Muscle layer of colon (tissue), 2 donors: ENCODE measurements around the gene CES2.
"Not testable (repeated sequence)": the region's sequence is repeated elsewhere in the genome, so short reads cannot be mapped to it uniquely, and the experiment has no call there.

Experiments used
- H3K27ac ChIP-seq: one replicate; pipeline ENCODE4 v1.7.0; 2013; ENCODE audit warnings: low read depth, mild to moderate bottlenecking, low read length, moderate library complexity
- H3K27me3 ChIP-seq, 2 donors: one replicate each; pipeline ENCODE4 v1.7.0; 2013; ENCODE audit warnings: low read length in 2 of 2, mild to moderate bottlenecking in 2 of 2; ENCODE audit not compliant: insufficient read depth in 2 of 2, control insufficient read depth in 1 of 2
- H3K36me3 ChIP-seq: one replicate; pipeline ENCODE4 v1.7.0; 2013; ENCODE audit warnings: mild to moderate bottlenecking, low read length; ENCODE audit not compliant: insufficient read depth
- H3K4me1 ChIP-seq: one replicate; pipeline ENCODE4 v1.7.0; 2013; ENCODE audit warnings: mild to moderate bottlenecking, low read length; ENCODE audit not compliant: insufficient read depth
- H3K4me3 ChIP-seq, 2 donors: one replicate each; pipeline ENCODE4 v1.7.0; 2013; ENCODE audit warnings: low read length in 2 of 2, low read depth in 1 of 2, mild to moderate bottlenecking in 1 of 2, moderate library complexity in 1 of 2
- H3K9ac ChIP-seq: one replicate; pipeline ENCODE4 v1.7.0; 2013; ENCODE audit warnings: low read length
- H3K9me3 ChIP-seq: one replicate; pipeline ENCODE4 v1.7.0; 2013; ENCODE audit warnings: mild to moderate bottlenecking, low read length
- donor health status: abdominal sarcoma.
- donor health status: Adenocarcinoma of cecum.

CES2 gene

DNA sequence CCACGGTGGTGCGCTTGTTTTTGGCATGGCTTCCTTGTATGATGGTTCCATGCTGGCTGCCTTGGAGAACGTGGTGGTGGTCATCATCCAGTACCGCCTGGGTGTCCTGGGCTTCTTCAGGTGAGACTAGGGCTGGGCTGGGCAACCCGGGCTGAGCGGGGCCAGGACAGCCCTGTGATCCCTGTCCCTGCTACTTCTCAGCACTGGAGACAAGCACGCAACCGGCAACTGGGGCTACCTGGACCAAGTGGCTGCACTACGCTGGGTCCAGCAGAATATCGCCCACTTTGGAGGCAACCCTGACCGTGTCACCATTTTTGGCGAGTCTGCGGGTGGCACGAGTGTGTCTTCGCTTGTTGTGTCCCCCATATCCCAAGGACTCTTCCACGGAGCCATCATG is 4.9 kb downstream of the CES2 start:
- H3K4me1 ChIP-seq = peaks cover 17% of the 10 kb centered on the region
- H3K36me3 ChIP-seq = peaks cover 49% of the 10 kb centered on the region
- no peak overlapping the region for H3K9ac ChIP-seq
- H3K27ac ChIP-seq = no peak overlapping the region
- H3K27me3 ChIP-seq = no peaks in the 10 kb centered on the region
- H3K4me3 ChIP-seq = no peak overlapping the region
- no peaks in the 10 kb centered on the region for H3K9me3 ChIP-seq

DNA sequence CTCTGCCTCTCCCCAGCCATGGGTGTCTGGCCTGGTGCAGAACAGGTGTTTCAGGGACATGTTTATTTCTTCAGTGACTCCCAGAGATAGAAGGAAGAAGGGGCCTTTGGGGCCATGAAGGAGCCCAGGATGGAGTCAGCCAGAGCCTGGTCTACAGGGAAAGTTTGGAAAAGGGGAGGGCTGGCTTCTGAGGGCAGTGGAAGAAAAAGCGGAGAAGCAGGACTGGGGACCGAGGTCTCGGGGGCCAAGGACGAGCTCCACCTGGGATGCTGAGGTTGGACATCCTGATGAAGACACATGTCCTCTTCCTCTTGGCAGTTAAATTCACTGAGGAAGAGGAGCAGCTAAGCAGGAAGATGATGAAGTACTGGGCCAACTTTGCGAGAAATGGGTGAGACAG is 7.7 kb downstream of the CES2 start:
- Histone ChIP-seq H3K9me3 (no peaks in the 10 kb centered on the region), H3K36me3 (peaks cover 47% of the 10 kb centered on the region), H3K27ac (no peak overlapping the region), H3K9ac (no peak overlapping the region), H3K4me1 (peaks cover 4% of the 10 kb centered on the region), H3K27me3 (no peaks in the 10 kb centered on the region), H3K4me3 (no peak overlapping the region)

DNA sequence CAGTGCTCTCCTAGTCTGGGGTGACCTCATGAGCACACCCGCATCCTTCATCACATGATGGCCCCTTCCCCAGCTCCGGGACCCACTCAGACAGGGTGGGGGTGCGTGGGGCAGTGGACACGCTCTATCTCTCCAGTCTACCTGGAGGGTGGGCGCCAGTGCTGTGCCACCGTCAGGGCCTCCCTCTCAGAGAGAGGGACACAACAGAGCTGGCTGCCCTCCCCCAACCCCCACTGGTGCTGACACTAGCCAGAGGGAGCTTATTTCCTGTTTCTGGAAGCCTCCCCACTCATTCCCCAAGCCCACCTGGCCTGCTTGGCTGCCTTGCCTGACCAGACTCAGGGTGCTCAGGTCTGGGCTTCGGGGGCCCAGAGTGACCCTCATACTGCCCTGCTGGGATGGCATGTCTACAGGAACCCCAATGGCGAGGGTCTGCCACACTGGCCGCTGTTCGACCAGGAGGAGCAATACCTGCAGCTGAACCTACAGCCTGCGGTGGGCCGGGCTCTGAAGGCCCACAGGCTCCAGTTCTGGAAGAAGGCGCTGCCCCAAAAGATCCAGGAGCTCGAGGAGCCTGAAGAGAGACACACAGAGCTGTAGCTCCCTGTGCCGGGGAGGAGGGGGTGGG is 8.2 kb downstream of the CES2 start:
- Histone ChIP-seq H3K27me3 (no peaks in the 10 kb centered on the region), H3K9me3 (no peaks in the 10 kb centered on the region), H3K36me3 (peaks cover 42% of the 10 kb centered on the region), H3K4me1 (peaks cover 4% of the 10 kb centered on the region), H3K9ac (no peak overlapping the region), H3K4me3 (no peak overlapping the region), H3K27ac (no peak overlapping the region)

DNA sequence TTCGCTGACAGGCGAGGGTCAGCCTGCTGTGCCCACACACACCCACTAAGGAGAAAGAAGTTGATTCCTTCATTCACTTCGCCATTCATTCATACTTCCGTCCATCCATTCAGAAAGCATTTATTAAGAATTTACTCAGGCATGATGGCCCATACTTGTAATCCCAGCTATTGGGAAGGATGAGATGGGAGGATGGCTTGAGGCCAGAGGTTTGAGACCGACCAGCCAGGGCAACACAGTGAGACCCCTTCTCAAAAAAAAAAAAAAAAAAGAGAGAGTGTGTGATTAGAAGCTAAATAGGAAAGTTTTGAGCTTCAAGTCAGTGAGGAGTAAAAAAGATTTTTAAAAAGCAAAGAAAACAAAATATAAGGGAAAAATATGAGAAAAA is 8.7 kb downstream of the CES2 start:
- Histone ChIP-seq H3K4me1 (peaks cover 4% of the 10 kb centered on the region), H3K36me3 (peaks cover 37% of the 10 kb centered on the region), H3K27ac (no peak overlapping the region), H3K9me3 (no peaks in the 10 kb centered on the region), H3K9ac (no peak overlapping the region), H3K27me3 (peaks cover 0 to 2% of the 10 kb centered on the region in 2 donors), H3K4me3 (no peak overlapping the region)

- not testable (repeated sequence) for H3K9me3 ChIP-seq, H3K4me1 ChIP-seq, H3K27ac ChIP-seq, H3K9ac ChIP-seq, H3K27me3 ChIP-seq, H3K4me3 ChIP-seq
- peaks cover 29% of the 10 kb centered on the region for H3K36me3 ChIP-seq
Measured at GRCh38 chr16:66944971-66945370, 9.7 kb downstream of the CES2 start.

DNA sequence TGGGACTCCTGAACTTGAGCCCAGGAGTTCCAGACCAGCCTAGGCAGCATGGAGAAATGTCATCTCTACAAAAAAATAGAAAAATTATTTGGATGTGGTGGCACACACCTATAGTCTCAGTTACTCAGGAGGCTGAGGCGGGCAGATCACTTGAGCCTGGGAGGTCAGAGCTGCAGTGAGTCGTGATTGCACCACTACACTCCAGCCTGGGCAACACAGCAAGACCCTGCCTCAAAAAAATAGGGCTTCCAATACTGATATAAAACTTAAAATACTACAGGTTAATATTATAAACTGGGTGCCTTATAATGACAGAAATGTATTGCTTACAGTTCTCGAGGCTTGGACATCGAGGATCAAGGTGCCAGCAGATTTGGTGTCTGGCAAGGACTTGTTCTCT is 10.6 kb downstream of the CES2 start:
- H3K9me3 ChIP-seq = no peaks in the 10 kb centered on the region
- no peak overlapping the region for H3K4me3 ChIP-seq
- H3K27ac ChIP-seq = no peak overlapping the region
- H3K9ac ChIP-seq = no peak overlapping the region
- peaks cover 20% of the 10 kb centered on the region for H3K36me3 ChIP-seq
- peaks cover 4% of the 10 kb centered on the region for H3K4me1 ChIP-seq
- H3K27me3 ChIP-seq = peaks cover under 1 to 9% of the 10 kb centered on the region in 2 donors

GRCh38 chr16:66946541-66946940 is 11.2 kb downstream of the CES2 start:
- peaks cover 4% of the 10 kb centered on the region for H3K4me1 ChIP-seq
- H3K9me3 ChIP-seq = peaks cover 3% of the 10 kb centered on the region
- H3K9ac ChIP-seq = no peak overlapping the region
- H3K36me3 ChIP-seq = peaks cover 14% of the 10 kb centered on the region
- H3K27ac ChIP-seq = no peak overlapping the region
- peaks cover 6 to 9% of the 10 kb centered on the region in 2 donors for H3K27me3 ChIP-seq
- H3K4me3 ChIP-seq = no peak overlapping the region

GRCh38 chr16:66946974-66947301 is 11.6 kb downstream of the CES2 start:
- Histone ChIP-seq H3K36me3 (peaks cover 10% of the 10 kb centered on the region), H3K4me1 (peaks cover 4% of the 10 kb centered on the region), H3K27ac (no peak overlapping the region), H3K4me3 (no peak overlapping the region), H3K27me3 (peaks cover 10 to 11% of the 10 kb centered on the region in 2 donors), H3K9ac (no peak overlapping the region), H3K9me3 (peaks cover 4% of the 10 kb centered on the region)

- Histone ChIP-seq H3K27me3 (peaks cover 13 to 15% of the 10 kb centered on the region in 2 donors), H3K27ac (no peak overlapping the region), H3K36me3 (peaks cover 4% of the 10 kb centered on the region), H3K9ac (no peak overlapping the region), H3K9me3 (peaks cover 4% of the 10 kb centered on the region), H3K4me1 (peaks cover 4% of the 10 kb centered on the region), H3K4me3 (peak overlapping the region; percentile 57 to 61)
Measured at GRCh38 chr16:66947302-66948065, 12.2 kb downstream of the CES2 start.

GRCh38 chr16:66948134-66948836 is 13.0 kb downstream of the CES2 start:
- no peaks in the 10 kb centered on the region for H3K36me3 ChIP-seq
- H3K4me1 ChIP-seq = peaks cover 4% of the 10 kb centered on the region
- no peak overlapping the region for H3K9ac ChIP-seq
- H3K27me3 ChIP-seq = peaks cover 13 to 15% of the 10 kb centered on the region in 2 donors
- peak overlapping the region; percentile 61 for H3K4me3 ChIP-seq
- H3K9me3 ChIP-seq = peaks cover 4% of the 10 kb centered on the region
- no peak overlapping the region for H3K27ac ChIP-seq

DNA sequence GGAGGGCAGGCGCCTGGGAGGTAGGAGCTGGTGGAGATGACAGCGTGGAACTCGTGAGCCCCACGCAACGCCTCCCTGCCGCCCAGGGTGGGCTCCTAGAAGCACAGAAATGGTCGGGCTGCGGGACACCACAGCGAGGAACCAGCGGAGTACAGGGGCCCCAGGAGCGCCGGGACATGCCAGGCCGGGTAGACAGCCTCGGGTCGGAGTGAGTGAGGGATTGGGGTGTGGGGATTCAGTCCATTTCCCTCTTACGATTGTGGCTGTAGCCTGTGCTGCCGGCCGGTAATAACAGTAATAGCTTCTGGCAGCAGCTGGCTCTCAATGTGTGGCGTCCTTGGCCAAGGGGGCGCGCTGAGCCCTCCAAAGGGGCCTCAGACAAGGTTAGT is 13.5 kb downstream of the CES2 start:
- peaks cover 4% of the 10 kb centered on the region for H3K9me3 ChIP-seq
- H3K9ac ChIP-seq = no peak overlapping the region
- H3K4me1 ChIP-seq = peaks cover 4% of the 10 kb centered on the region
- H3K27ac ChIP-seq = no peak overlapping the region
- H3K36me3 ChIP-seq = no peaks in the 10 kb centered on the region
- H3K27me3 ChIP-seq = peaks cover 13 to 15% of the 10 kb centered on the region in 2 donors
- peak overlapping the region; percentile 61 for H3K4me3 ChIP-seq
